Ectodermal cell (in vitro differentiated cells): Measurements from ENCODE around the gene RNF126.
A peak's percentile ranks its signal among the peaks of the same experiment; 100 is the strongest.

Experiments used
- H3K27ac ChIP-seq: 2 replicates; pipeline ENCODE4 v1.7.0; 2013; ENCODE audit warnings: mild to moderate bottlenecking, low read depth, low read length; ENCODE audit not compliant: insufficient read depth, poor library complexity, severe bottlenecking
- H3K27me3 ChIP-seq: 2 replicates; pipeline ENCODE4 v1.7.0; 2013; ENCODE audit warnings: mild to moderate bottlenecking, low read length; ENCODE audit not compliant: insufficient read depth, control insufficient read depth, poor library complexity, severe bottlenecking
- H3K36me3 ChIP-seq: one replicate; pipeline ENCODE4 v1.7.0; 2013; ENCODE audit warnings: low read length; ENCODE audit not compliant: control insufficient read depth, insufficient read depth
- H3K4me1 ChIP-seq: one replicate; pipeline ENCODE4 v1.7.0; 2013; ENCODE audit warnings: low read length; ENCODE audit not compliant: control insufficient read depth, insufficient read depth
- H3K4me3 ChIP-seq: 2 replicates; pipeline ENCODE4 v1.7.0; 2013; ENCODE audit warnings: low read depth, low read length, control low read depth; ENCODE audit not compliant: insufficient read depth
- H3K9me3 ChIP-seq: 2 replicates; pipeline ENCODE4 v1.7.0; 2013; ENCODE audit warnings: mild to moderate bottlenecking, low read length, moderate library complexity; ENCODE audit not compliant: control insufficient read depth
- WGBS, 2 experiments: methylation state at CpG; one replicate each; pipeline ENCODE4 v1.1.7; 2013; ENCODE audit warnings: missing lambda C conversion rate in 2 of 2; 5-methylcytosine and 5-hydroxymethylcytosine counted together

The RNF126 gene

GRCh38 chr19:685454-685931 lies 22.5 kb upstream of the RNF126 start:
- no peaks in the 10 kb centered on the region for H3K36me3 ChIP-seq
- H3K9me3 ChIP-seq: no peaks in the 10 kb centered on the region
- no peaks in the 10 kb centered on the region for H3K27me3 ChIP-seq
- 89% methylated on average over 31 of the region's 31 CpGs for WGBS, 2 experiments
- no peak overlapping the region for H3K27ac ChIP-seq
- no peak overlapping the region for H3K4me3 ChIP-seq
- H3K4me1 ChIP-seq: no peaks in the 10 kb centered on the region

- Histone ChIP-seq H3K4me3 (no peak overlapping the region), H3K9me3 (no peaks in the 10 kb centered on the region)
Measured at GRCh38 chr19:682678-683320, 19.8 kb upstream of the RNF126 start.

GRCh38 chr19:681029-682019 lies 18.3 kb upstream of the RNF126 start:
- Histone ChIP-seq H3K36me3 (no peaks in the 10 kb centered on the region), H3K4me1 (peaks cover 3% of the 10 kb centered on the region), H3K4me3 (peak overlapping the region; percentile 48), H3K27ac (no peak overlapping the region), H3K9me3 (no peaks in the 10 kb centered on the region), H3K27me3 (peaks cover 16% of the 10 kb centered on the region)
- WGBS, 2 experiments: 82% methylated on average over 54 of the region's 54 CpGs

More at GRCh38 chr19:682678-683320, 19.8 kb upstream of the RNF126 start:
- 91 to 94% methylated on average over 25 of the region's 25 CpGs for WGBS, 2 experiments
- Histone ChIP-seq H3K27me3 (peaks cover 2% of the 10 kb centered on the region), H3K36me3 (no peaks in the 10 kb centered on the region), H3K27ac (no peak overlapping the region), H3K4me1 (peaks cover 3% of the 10 kb centered on the region)

GRCh38 chr19:680287-681028 lies 17.4 kb upstream of the RNF126 start:
- peak overlapping the region; percentile 87 for H3K27ac ChIP-seq
- no peaks in the 10 kb centered on the region for H3K9me3 ChIP-seq
- H3K36me3 ChIP-seq: no peaks in the 10 kb centered on the region
- peaks cover 3% of the 10 kb centered on the region for H3K4me1 ChIP-seq
- H3K27me3 ChIP-seq: peaks cover 24% of the 10 kb centered on the region
- H3K4me3 ChIP-seq: peak overlapping the region; percentile 79
- 0 to 1% methylated on average over 70 of the region's 70 CpGs for WGBS, 2 experiments

GRCh38 chr19:679418-680286 lies 16.6 kb upstream of the RNF126 start:
- peak overlapping the region; percentile 87 for H3K27ac ChIP-seq
- H3K4me3 ChIP-seq: peak overlapping the region; percentile 79
- no peaks in the 10 kb centered on the region for H3K9me3 ChIP-seq
- H3K27me3 ChIP-seq: peaks cover 32% of the 10 kb centered on the region
- peaks cover 3% of the 10 kb centered on the region for H3K4me1 ChIP-seq
- no peaks in the 10 kb centered on the region for H3K36me3 ChIP-seq
- 5 to 6% methylated on average over 69 of the region's 69 CpGs for WGBS, 2 experiments

- Histone ChIP-seq H3K4me1 (peaks cover 3% of the 10 kb centered on the region), H3K36me3 (no peaks in the 10 kb centered on the region), H3K9me3 (no peaks in the 10 kb centered on the region), H3K27me3 (peaks cover 37% of the 10 kb centered on the region), H3K27ac (no peak overlapping the region), H3K4me3 (no peak overlapping the region)
- WGBS, 2 experiments: 83 to 86% methylated on average over 16 of the region's 16 CpGs
Measured at GRCh38 chr19:678791-679388, 15.9 kb upstream of the RNF126 start.

GRCh38 chr19:677601-678436 lies 14.8 kb upstream of the RNF126 start:
- Histone ChIP-seq H3K36me3 (no peaks in the 10 kb centered on the region), H3K4me3 (no peak overlapping the region), H3K9me3 (no peaks in the 10 kb centered on the region), H3K27me3 (peaks cover 37% of the 10 kb centered on the region), H3K27ac (no peak overlapping the region), H3K4me1 (peaks cover 3% of the 10 kb centered on the region)
- WGBS, 2 experiments: 86% methylated on average over 22 of the region's 22 CpGs

- Histone ChIP-seq H3K36me3 (no peaks in the 10 kb centered on the region), H3K27ac (no peak overlapping the region), H3K27me3 (peaks cover 37% of the 10 kb centered on the region), H3K4me3 (no peak overlapping the region), H3K4me1 (peaks cover 3% of the 10 kb centered on the region), H3K9me3 (no peaks in the 10 kb centered on the region)
- 37 to 40% methylated on average over 15 of the region's 15 CpGs for WGBS, 2 experiments
Measured at GRCh38 chr19:677201-677600, 14.2 kb upstream of the RNF126 start.
